ENCODE results near the gene SULT1A3.

Gene SULT1A3

DNA sequence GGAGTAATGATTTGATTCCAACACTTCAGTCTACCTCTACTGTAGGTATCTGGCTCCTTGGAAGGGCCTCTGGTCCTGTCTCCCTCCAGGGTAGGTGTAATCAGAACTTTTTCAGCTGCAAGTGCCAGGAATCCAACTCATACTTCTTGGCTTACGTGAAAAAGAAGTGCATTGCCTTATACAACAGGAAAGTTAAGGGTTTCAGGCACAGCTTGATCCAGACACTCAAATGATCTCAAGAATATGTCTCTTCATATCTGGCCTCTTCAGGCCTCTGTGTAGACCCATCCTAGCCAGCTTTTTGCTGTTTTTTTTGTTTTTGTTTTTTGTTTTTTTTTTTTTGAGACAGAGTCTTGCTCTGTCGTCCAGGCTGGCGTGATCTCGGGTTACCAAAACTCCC, 19.9 kb upstream of the SULT1A3 start:
- Histone ChIP-seq H3K36me3 (no peaks in the 10 kb centered on the region), H3K27me3 (no peaks in the 10 kb centered on the region)

GRCh38 chr16:30179931-30180330, 19.1 kb upstream of the SULT1A3 start:
- no peak for TF ChIP-seq Cebpa-rat (IDR thresholded peaks at IDR 0.05)
- Histone ChIP-seq H3K27ac (no peak overlapping the region), H3K36me3 (no peaks in the 10 kb centered on the region), H3K9me3 (no peaks in the 10 kb centered on the region), H3K4me1 (peaks cover 17% of the 10 kb centered on the region), H4K20me1 (no peaks in the 10 kb centered on the region), H3K4me3 (no peak overlapping the region), H3K4me2 (no peak overlapping the region), H3K9ac (no peak overlapping the region), H3K27me3 (no peaks in the 10 kb centered on the region)

More for the DNA sequence above, 19.9 kb upstream of the SULT1A3 start:
- Histone ChIP-seq H4K20me1 (no peaks in the 10 kb centered on the region), H3K27ac (no peak overlapping the region), H3K4me3 (no peak overlapping the region), H3K9ac (no peak overlapping the region), H3K4me2 (no peak overlapping the region), H3K9me3 (no peaks in the 10 kb centered on the region), H3K4me1 (peaks cover 9% of the 10 kb centered on the region)
- no peak for TF ChIP-seq Cebpa-rat (IDR thresholded peaks at IDR 0.05)

GRCh38 chr16:30180741-30181140, 18.3 kb upstream of the SULT1A3 start:
- Histone ChIP-seq H3K4me1 (peaks cover 25% of the 10 kb centered on the region), H3K36me3 (no peaks in the 10 kb centered on the region), H3K4me3 (no peak overlapping the region), H3K27ac (no peak overlapping the region), H3K9ac (no peak overlapping the region), H3K27me3 (no peaks in the 10 kb centered on the region), H4K20me1 (no peaks in the 10 kb centered on the region), H3K4me2 (no peak overlapping the region), H3K9me3 (no peaks in the 10 kb centered on the region)
- TF ChIP-seq Cebpa-rat (IDR thresholded peaks at IDR 0.05): no peak

- Histone ChIP-seq H4K20me1 (no peaks in the 10 kb centered on the region), H3K27ac (peak within 1 kb of the TSS; percentile 90), H3K4me1 (peaks cover 43% of the 10 kb centered on the region), H3K9me3 (no peaks in the 10 kb centered on the region), H3K4me2 (peak within 1 kb of the TSS; percentile 99), H3K36me3 (peaks cover 15% of the 10 kb centered on the region), H3K4me3 (peak within 1 kb of the TSS; percentile 95), H3K9ac (peak within 1 kb of the TSS; percentile 85), H3K27me3 (no peaks in the 10 kb centered on the region)
- TF ChIP-seq Cebpa-rat (IDR thresholded peaks at IDR 0.05): no peak
Measured at GRCh38 chr16:30183233-30184095, 15.6 kb upstream of the SULT1A3 start, which contains the start of gene CORO1A. Gene CORO1A (plus strand): TSS chr16:30183602. CDS start chr16:30185210, 1,608 bp downstream.

DNA sequence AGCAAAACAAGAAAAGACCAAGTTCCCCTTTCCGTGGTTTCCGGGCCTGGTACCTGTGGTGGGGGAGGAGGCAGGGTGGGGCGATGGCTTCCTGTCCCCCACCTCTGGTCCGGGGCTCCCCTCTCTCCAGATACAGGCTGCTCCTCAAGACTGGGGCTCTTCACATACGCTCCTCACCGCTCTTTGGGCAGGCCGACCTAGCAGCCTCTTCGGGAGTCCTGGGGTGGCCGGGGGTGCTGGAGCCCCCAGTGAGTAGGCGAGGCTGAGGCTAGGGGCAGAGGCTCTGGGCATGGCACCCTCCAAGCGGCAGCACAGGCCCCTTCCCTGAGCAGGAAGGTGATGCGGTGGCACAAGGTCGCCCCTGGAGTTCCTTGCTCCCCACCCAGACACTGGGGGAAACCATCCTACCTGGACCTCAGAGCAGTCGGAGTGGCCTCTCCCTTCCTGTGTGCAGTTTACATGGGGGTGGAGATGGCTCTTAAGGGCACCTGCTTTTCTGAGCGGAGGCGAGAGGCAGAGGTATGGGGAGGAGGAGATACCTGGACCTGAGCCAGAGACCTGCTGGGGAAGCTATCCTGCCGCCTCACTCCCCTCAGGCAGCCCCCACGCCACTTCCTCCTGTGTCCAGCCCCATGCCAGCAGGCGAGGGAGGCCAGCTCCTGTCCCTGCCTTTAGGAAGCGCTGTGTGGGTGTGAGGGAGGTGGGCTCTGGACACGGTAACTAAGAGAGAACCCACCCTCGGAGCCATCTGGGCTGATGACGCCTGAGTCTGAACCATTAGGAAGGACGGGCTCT, 14.8 kb upstream of the SULT1A3 start:
- peak overlapping the region; percentile 99 for H3K4me2 ChIP-seq
- H3K9me3 ChIP-seq: no peaks in the 10 kb centered on the region
- peak overlapping the region; percentile 85 for H3K9ac ChIP-seq
- peak overlapping the region; percentile 95 for H3K4me3 ChIP-seq
- peaks cover 43% of the 10 kb centered on the region for H3K4me1 ChIP-seq
- H3K27me3 ChIP-seq: no peaks in the 10 kb centered on the region
- H4K20me1 ChIP-seq: no peaks in the 10 kb centered on the region
- TF ChIP-seq Cebpa-rat (IDR thresholded peaks at IDR 0.05): no peak
- H3K36me3 ChIP-seq: peaks cover 15% of the 10 kb centered on the region
- peak overlapping the region; percentile 90 for H3K27ac ChIP-seq

DNA sequence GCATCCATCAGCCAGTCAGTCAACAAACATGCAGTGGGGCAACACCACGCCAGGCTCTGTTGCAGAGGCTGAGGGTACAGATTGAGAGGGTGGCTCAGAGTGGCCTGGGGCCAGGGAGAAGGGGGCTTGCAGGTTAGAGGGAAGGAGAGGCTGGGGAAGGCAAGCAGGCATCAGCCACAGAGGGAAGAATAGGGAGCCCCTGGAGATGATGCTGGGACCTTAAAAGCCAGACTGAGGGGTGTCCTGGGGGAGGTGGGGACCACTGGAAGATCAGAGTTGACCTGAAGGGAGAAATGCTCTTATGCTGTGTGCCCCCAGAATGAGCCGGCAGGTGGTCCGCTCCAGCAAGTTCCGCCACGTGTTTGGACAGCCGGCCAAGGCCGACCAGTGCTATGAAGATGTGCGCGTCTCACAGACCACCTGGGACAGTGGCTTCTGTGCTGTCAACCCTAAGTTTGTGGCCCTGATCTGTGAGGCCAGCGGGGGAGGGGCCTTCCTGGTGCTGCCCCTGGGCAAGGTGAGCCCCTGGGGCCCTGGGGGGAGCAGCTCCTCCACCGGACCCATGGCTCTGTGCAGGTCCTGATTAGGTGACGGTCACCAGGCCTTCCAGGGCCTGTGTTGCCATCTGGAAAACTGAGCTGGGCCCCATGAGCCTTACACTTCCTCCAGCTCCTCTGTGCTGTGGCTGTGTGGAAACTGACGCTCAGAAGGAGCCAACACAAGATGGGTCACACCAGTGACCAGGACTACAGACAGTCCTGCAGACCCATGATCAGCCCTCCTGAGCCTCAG, 14.0 kb upstream of the SULT1A3 start:
- Histone ChIP-seq H3K4me2 (peak overlapping the region; percentile 99), H3K4me3 (peak overlapping the region; percentile 95), H3K4me1 (peaks cover 43% of the 10 kb centered on the region), H3K27me3 (no peaks in the 10 kb centered on the region), H3K27ac (peak overlapping the region; percentile 90), H3K9ac (peak overlapping the region; percentile 85), H3K36me3 (peaks cover 15% of the 10 kb centered on the region), H4K20me1 (no peaks in the 10 kb centered on the region), H3K9me3 (no peaks in the 10 kb centered on the region)
- TF ChIP-seq Cebpa-rat (IDR thresholded peaks at IDR 0.05): no peak

DNA sequence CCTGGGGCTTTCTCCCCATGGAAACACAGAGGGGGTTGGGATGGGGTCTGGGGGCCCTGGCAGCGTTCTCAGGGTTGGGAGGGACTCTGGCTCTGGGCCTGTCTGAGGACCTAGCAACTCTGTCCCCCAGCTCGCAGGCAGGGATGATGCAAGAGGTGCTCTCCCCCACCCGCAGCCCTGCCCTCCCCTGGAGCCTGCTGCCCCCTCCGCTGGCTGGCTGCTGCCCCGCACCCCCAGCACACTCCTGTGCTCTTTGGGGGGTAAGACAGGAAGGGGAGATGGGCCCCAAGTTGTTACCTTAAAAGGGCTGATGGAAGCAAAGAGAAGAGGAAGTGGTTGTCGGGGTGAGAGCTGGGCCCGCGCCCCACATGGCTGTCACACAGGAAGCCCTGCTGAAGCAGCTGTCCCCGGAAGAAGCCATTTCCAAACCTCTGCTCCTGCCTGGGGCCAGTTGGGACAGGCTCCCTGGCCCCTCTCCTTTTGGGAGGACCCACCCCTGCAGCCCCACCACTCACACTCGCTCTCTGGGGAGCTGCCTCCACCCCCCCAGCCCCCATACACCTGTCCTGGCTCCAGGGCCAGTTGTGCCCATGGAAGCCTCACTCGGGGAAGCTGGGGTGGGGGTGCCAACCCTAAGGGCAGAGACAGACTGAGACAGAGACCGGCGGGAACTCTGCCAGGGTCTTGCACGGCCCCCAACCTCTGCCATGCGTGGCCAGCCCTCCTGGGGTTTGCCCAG, 13.2 kb upstream of the SULT1A3 start:
- Histone ChIP-seq H3K27ac (peak overlapping the region; percentile 90), H3K4me2 (peak overlapping the region; percentile 99), H3K36me3 (peaks cover 15% of the 10 kb centered on the region), H3K9me3 (no peaks in the 10 kb centered on the region), H3K4me1 (peaks cover 43% of the 10 kb centered on the region), H4K20me1 (no peaks in the 10 kb centered on the region), H3K4me3 (peak overlapping the region; percentile 95), H3K9ac (peak overlapping the region; percentile 85), H3K27me3 (no peaks in the 10 kb centered on the region)
- peak; percentile 68; the same call in 1 of the 2 replicates for TF ChIP-seq Cebpa-rat (IDR thresholded peaks at IDR 0.05)

- peaks cover 15% of the 10 kb centered on the region for H3K36me3 ChIP-seq
- no peaks in the 10 kb centered on the region for H4K20me1 ChIP-seq
- H3K27me3 ChIP-seq: no peaks in the 10 kb centered on the region
- TF ChIP-seq Cebpa-rat (IDR thresholded peaks at IDR 0.05): no peak
- peak overlapping the region; percentile 95 for H3K4me3 ChIP-seq
- H3K9ac ChIP-seq: peak overlapping the region; percentile 85
- H3K4me1 ChIP-seq: peaks cover 43% of the 10 kb centered on the region
- peak overlapping the region; percentile 90 for H3K27ac ChIP-seq
- H3K9me3 ChIP-seq: no peaks in the 10 kb centered on the region
- peak overlapping the region; percentile 99 for H3K4me2 ChIP-seq
Measured at GRCh38 chr16:30186444-30186781, 12.6 kb upstream of the SULT1A3 start.

All from BLaER1 (cell line).